ENCODE measurements around the gene PDZD8. TPM values are rescaled to one million over a fixed set of nuclear protein-coding genes. Genes with fewer than 3 reads are reported as not detected.
A peak's percentile ranks its signal among the peaks of the same experiment; 100 is the strongest.
"Not testable (repeated sequence)": the region's sequence is repeated elsewhere in the genome, so short reads cannot be mapped to it uniquely, and the experiment has no call there.

Gene PDZD8
- total and polyA plus RNA-seq, 2 experiments from 2014 or later, result 4.7 to 12.9 TPM

DNA sequence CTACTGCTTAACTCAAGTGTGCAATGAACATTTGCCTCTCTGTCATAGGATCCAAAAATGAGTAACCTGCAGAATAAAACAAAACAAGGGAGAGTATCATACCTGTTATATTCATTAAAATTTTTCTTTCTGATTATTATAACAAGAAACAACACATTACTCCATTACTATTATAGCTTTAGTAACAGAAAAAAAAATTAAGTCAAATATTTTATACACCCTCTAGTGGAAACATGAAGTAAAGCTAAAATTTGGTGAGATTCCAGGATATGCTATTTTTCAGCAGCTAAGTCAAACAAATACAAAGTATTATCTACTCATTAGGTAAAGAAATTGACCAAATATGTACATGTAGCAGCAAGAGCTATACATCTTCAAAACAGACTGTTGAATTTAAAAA is 56.3 kb downstream of the PDZD8 start:
- no peaks in the 10 kb centered on the region for H3K27me3 ChIP-seq

DNA sequence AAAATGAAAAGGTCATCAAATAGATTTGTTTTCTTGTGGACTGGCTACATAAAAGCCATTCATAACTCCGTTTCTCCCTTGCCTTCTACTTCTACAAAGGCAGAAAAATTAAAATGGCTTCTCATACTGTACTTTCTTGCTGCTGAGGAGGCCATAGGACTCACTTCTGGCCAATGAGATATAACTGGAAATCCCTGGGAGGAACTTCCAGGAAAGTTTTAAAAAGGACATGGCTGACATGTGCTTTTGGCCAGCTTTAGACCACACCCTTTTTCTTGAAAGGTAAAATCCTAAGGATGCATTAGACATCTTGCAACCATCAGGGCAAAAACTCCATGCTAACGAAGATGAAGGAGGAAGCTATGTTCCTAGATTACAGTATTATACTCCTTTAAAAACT is 58.5 kb downstream of the PDZD8 start:
- no peaks in the 10 kb centered on the region for H3K27me3 ChIP-seq
- no peaks in the 10 kb centered on the region for H3K36me3 ChIP-seq
- DNase-seq (ENCODE audit: low read depth in 1 of 2, low spot score in 1 of 2), result no peak
- H3K4me1 ChIP-seq (ENCODE audit: low read depth), result no peaks in the 10 kb centered on the region
- H3K27ac ChIP-seq, result no peak overlapping the region
- no peak overlapping the region for H3K4me3 ChIP-seq
- H3K9me3 ChIP-seq (ENCODE audit: low read depth), result no peaks in the 10 kb centered on the region
- TF ChIP-seq, protein P1, sequence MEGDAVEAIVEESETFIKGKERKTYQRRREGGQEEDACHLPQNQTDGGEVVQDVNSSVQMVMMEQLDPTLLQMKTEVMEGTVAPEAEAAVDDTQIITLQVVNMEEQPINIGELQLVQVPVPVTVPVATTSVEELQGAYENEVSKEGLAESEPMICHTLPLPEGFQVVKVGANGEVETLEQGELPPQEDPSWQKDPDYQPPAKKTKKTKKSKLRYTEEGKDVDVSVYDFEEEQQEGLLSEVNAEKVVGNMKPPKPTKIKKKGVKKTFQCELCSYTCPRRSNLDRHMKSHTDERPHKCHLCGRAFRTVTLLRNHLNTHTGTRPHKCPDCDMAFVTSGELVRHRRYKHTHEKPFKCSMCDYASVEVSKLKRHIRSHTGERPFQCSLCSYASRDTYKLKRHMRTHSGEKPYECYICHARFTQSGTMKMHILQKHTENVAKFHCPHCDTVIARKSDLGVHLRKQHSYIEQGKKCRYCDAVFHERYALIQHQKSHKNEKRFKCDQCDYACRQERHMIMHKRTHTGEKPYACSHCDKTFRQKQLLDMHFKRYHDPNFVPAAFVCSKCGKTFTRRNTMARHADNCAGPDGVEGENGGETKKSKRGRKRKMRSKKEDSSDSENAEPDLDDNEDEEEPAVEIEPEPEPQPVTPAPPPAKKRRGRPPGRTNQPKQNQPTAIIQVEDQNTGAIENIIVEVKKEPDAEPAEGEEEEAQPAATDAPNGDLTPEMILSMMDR (IDR thresholded peaks at IDR 0.05; ENCODE audit: low read depth, low read length), result no peak

More for the DNA sequence above, 56.3 kb downstream of the PDZD8 start:
- Histone ChIP-seq H3K4me1 (ENCODE audit: low read depth) (peaks cover 10% of the 10 kb centered on the region), H3K27ac (no peak overlapping the region), H3K4me3 (no peak overlapping the region), H3K36me3 (no peaks in the 10 kb centered on the region), H3K9me3 (ENCODE audit: low read depth) (no peaks in the 10 kb centered on the region)
- peak in 1 of 2 donors; percentile 25 for DNase-seq (ENCODE audit: low read depth in 1 of 2, low spot score in 1 of 2)
- TF ChIP-seq, protein P1 (IDR thresholded peaks at IDR 0.05; ENCODE audit: low read depth, low read length), result peak; percentile 50

DNA sequence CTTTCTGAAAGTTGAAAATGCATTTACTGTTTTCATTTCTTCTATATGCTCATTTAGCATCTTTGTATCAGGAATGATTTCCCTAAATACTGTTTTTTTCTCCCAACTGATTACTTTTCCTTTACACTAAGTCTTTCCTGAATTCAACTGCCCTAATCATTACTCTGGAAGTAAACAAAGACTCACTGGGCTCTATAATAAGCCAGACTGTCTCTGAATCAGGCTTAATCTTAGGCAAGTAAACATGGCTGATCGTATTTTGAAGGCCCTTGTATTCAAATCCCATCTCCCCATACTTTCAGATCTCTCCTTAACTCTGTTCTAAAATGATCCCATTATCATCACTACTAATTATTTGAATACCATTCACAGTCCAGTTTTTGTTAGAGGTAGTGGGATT is 61.6 kb downstream of the PDZD8 start:
- Histone ChIP-seq H3K9me3 (ENCODE audit: low read depth) (no peaks in the 10 kb centered on the region), H3K4me1 (ENCODE audit: low read depth) (no peaks in the 10 kb centered on the region), H3K27me3 (no peaks in the 10 kb centered on the region), H3K27ac (no peak overlapping the region), H3K4me3 (no peak overlapping the region), H3K36me3 (no peaks in the 10 kb centered on the region)
- TF ChIP-seq, protein P1 (IDR thresholded peaks at IDR 0.05; ENCODE audit: low read depth, low read length), result no peak
- DNase-seq (ENCODE audit: low read depth in 1 of 2, low spot score in 1 of 2), result no peak

DNA sequence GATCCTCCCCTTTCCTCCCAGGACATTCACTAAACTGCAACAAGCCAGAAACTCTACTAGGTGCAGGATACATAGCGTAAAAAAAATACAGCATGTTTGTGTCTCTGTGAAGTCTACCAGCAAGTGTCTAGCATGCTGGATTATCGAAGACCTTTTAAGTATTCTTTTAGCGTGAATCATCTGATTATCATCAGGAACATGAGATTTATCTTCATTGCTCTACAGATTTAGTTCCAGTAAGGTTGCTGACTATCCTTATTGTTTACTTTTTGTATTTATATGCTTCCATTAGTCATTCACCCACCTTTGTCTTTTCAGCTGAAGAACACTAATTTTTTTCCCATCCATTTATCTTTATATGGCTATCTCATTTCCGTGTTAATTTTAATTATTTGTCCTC is 62.8 kb downstream of the PDZD8 start:
- TF ChIP-seq, protein P1 (IDR thresholded peaks at IDR 0.05; ENCODE audit: low read depth, low read length), result no peak
- Histone ChIP-seq H3K27me3 (no peaks in the 10 kb centered on the region), H3K4me3 (no peak overlapping the region), H3K4me1 (ENCODE audit: low read depth) (no peaks in the 10 kb centered on the region), H3K36me3 (no peaks in the 10 kb centered on the region), H3K27ac (no peak overlapping the region), H3K9me3 (ENCODE audit: low read depth) (no peaks in the 10 kb centered on the region)
- DNase-seq (ENCODE audit: low read depth in 1 of 2, low spot score in 1 of 2), result no peak

DNA sequence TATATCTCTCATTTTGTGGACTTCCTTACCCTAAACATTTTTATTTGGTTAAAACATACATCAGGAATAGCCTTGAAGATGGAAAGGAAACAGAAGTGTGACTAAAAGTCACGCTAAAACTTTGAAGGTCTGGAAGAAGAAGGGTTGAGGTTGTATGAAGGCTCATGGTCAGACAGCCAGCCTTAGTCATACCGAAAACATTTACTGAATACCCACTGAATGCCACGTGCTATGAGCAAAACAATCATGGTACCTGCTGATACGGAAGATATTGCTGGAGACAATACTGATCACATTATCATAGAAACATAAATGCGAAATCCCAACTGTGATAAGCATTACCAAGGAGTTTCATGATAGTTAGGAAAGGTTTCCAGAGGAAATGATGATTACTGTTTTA is 64.0 kb downstream of the PDZD8 start:
- TF ChIP-seq, protein P1 (IDR thresholded peaks at IDR 0.05; ENCODE audit: low read depth, low read length), result no peak
- Histone ChIP-seq H3K27ac (no peak overlapping the region), H3K27me3 (no peaks in the 10 kb centered on the region), H3K4me3 (no peak overlapping the region), H3K9me3 (ENCODE audit: low read depth) (no peaks in the 10 kb centered on the region), H3K4me1 (ENCODE audit: low read depth) (no peaks in the 10 kb centered on the region), H3K36me3 (no peaks in the 10 kb centered on the region)
- DNase-seq (ENCODE audit: low read depth in 1 of 2, low spot score in 1 of 2), result no peak

DNA sequence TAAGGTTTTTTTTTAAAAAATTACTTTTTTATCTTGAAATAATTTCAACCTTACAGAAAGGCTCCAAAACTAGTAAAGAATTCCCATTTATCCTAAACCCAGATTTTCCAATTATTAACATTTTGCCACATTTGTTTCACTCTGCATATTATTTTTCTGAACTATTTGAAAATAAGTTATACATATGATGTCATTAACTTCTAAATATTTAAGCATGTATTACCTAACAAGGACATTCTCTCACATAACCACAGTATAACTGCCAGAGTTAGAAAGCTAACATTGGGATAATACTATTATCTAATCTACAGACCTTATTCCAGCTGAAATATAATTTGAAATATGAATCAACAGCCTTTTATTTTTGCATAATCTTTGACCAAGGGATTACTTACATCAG is 68.6 kb downstream of the PDZD8 start:
- no peaks in the 10 kb centered on the region for H3K9me3 ChIP-seq (ENCODE audit: low read depth)
- TF ChIP-seq, protein P1 (IDR thresholded peaks at IDR 0.05; ENCODE audit: low read depth, low read length), result no peak
- H3K27ac ChIP-seq, result no peak overlapping the region
- no peaks in the 10 kb centered on the region for H3K27me3 ChIP-seq
- no peak for DNase-seq (ENCODE audit: low read depth in 1 of 2, low spot score in 1 of 2)
- H3K36me3 ChIP-seq, result no peaks in the 10 kb centered on the region
- no peaks in the 10 kb centered on the region for H3K4me1 ChIP-seq (ENCODE audit: low read depth)
- no peak overlapping the region for H3K4me3 ChIP-seq

DNA sequence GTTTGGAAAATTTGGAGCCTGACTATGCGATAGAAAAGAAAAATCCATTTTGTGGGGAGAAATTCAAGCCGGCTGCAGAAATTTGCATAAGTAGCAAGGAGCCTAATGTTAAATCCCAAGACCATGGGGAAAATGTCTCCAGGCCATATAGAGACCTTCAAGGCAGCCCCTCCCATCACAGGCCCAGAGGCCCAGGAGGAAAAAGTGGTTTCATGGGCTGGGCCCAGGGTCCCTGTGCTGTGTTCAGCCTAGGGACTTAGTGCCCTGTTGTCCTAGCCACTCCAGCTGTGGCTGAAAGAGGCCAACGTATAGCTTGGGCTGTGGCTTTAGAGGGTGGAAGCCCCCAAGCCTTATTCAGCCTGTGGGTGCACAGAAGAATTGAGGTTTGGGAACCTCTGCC is 71.8 kb downstream of the PDZD8 start:
- H3K27ac ChIP-seq; H3K9me3 ChIP-seq (ENCODE audit: low read depth); H3K4me3 ChIP-seq; H3K27me3 ChIP-seq; H3K36me3 ChIP-seq; H3K4me1 ChIP-seq (ENCODE audit: low read depth); DNase-seq (ENCODE audit: low read depth in 1 of 2, low spot score in 1 of 2): not testable (repeated sequence)
